GM12878 (cell line): ENCODE measurements around the gene KHDRBS1. TPM values are rescaled to one million over a fixed set of nuclear protein-coding genes. Genes with fewer than 3 reads are reported as not detected.

Source experiments
- ASH2L ChIP-seq: fragments of 300-600, 200-600 bp; sonication (generic); IDR thresholded peaks from 2 replicates; pipeline ENCODE4 v1.6.1; 2017; ENCODE audit warnings: low read depth, mild to moderate bottlenecking, borderline replicate concordance
- BHLHE40 ChIP-seq, 2 experiments: fragments of 450-650 bp in 1 of 2; IDR thresholded peaks; 2 replicates each; pipeline ENCODE4 v1.6.1; 2011 to 2017; ENCODE audit warnings: low read depth in 2 of 2, borderline replicate concordance in 1 of 2, improper control_type of control experiment in 1 of 2, low read length in 1 of 2, mild to moderate bottlenecking in 1 of 2
- CUX1 ChIP-seq: IDR thresholded peaks from 2 replicates; pipeline ENCODE4 v1.6.1; 2012; ENCODE audit warnings: improper control_type of control experiment, low read depth, low read length; ENCODE audit not compliant: insufficient replicate concordance
- ESRRA ChIP-seq: IDR thresholded peaks from 2 replicates; pipeline ENCODE4 v1.6.1; 2012; ENCODE audit warnings: mild to moderate bottlenecking, low read length, improper control_type of control experiment
- JUND ChIP-seq: IDR thresholded peaks from 2 replicates; pipeline ENCODE4 v1.6.1; 2012; ENCODE audit warnings: low read depth, mild to moderate bottlenecking, low read length, improper control_type of control experiment, moderate library complexity
- KLF5 ChIP-seq: fragments of 450-650 bp; IDR thresholded peaks from 2 replicates; pipeline ENCODE4 v1.6.1; 2014; ENCODE audit warnings: mild to moderate bottlenecking; ENCODE audit not compliant: partially characterized antibody
- NBN ChIP-seq: fragments of 450-650 bp; IDR thresholded peaks from 2 replicates; pipeline ENCODE4 v1.6.1; 2016
- NFIC ChIP-seq: IDR thresholded peaks from 2 replicates; pipeline ENCODE4 v1.6.1; 2012; ENCODE audit warnings: low read depth, mild to moderate bottlenecking, inconsistent platforms, low read length, moderate library complexity
- NFYB ChIP-seq: IDR thresholded peaks from 2 replicates; pipeline ENCODE4 v1.6.1; 2011; ENCODE audit warnings: low read depth, mild to moderate bottlenecking, low read length, improper control_type of control experiment, moderate library complexity; ENCODE audit not compliant: insufficient read depth
- NR2F1 ChIP-seq: fragments of 450-650 bp; conservative IDR thresholded peaks from 2 replicates; pipeline ENCODE4 v1.6.1; 2017; ENCODE audit warnings: mild to moderate bottlenecking
- SIX5 ChIP-seq: IDR thresholded peaks from 2 replicates; pipeline ENCODE4 v1.6.1; 2011; ENCODE audit warnings: mild to moderate bottlenecking, low read depth, low read length, moderate library complexity; ENCODE audit not compliant: severe bottlenecking
- SUZ12 ChIP-seq: fragments of 200-600 bp; sonication (generic); IDR thresholded peaks from one replicate; pipeline ENCODE4 v1.6.1; 2018; ENCODE audit warnings: antibody characterized with exemption, mild to moderate bottlenecking; ENCODE audit not compliant: unreplicated experiment
- ZNF207 ChIP-seq: fragments of 450-650 bp; IDR thresholded peaks from 2 replicates; pipeline ENCODE4 v1.6.1; 2014; ENCODE audit warnings: antibody characterized with exemption, mild to moderate bottlenecking, borderline replicate concordance
- ZNF384 ChIP-seq: IDR thresholded peaks from 2 replicates; pipeline ENCODE4 v1.6.1; 2012; ENCODE audit warnings: low read depth, mild to moderate bottlenecking, low read length, improper control_type of control experiment, borderline replicate concordance
- polyA plus RNA-seq, 11 experiments: library from polyadenylated mRNA; depleted of rRNA in 4 of 11; unstranded in 6 of 11; stranded (reverse) in 5 of 11; fragments of >200 nt; fragmentation: Nextera tagmentation in 4 of 11; fragmentation: Illumina TruSeq in 1 of 11; extraction: Ambion mirVana in 4 of 11; extraction: Trizol in 1 of 11; gene quantifications; 1 replicate in 1 of 11; 2 replicates in 10 of 11; pipeline versions ENCODE4 v1.2.1 to v1.2.3, GENCODE V29; 2011 to 2016; ENCODE audit warnings: inconsistent platforms in 2 of 11, missing spikeins in 2 of 11, low read depth in 1 of 11
- total RNA-seq, 4 experiments: library from RNA; depleted of rRNA in 3 of 4; stranded (reverse); fragments of >200 nt in 3 of 4; fragmentation: Illumina TruSeq in 1 of 4; extraction: Trizol in 1 of 4; gene quantifications; 2 replicates each; pipeline versions ENCODE4 v1.2.1 to v1.2.3, GENCODE V29; 2013 to 2021
- TF ChIP-seq, protein P1 (sequence below): fragments of 450-650 bp; IDR thresholded peaks from 2 replicates; pipeline ENCODE4 v1.6.1; 2017; ENCODE audit warnings: mild to moderate bottlenecking, moderate library complexity
- TF ChIP-seq, protein P2 (sequence below): fragments of 450-650 bp; IDR thresholded peaks from 2 replicates; pipeline ENCODE4 v1.6.1; 2016; ENCODE audit warnings: mild to moderate bottlenecking

Gene KHDRBS1
- total and polyA plus RNA-seq, 10 of the 15 experiments (the other 5 are each of a cell fraction or from before 2014, with no cell fraction given) = 42.5 to 204 (median 96.0) TPM

DNA sequence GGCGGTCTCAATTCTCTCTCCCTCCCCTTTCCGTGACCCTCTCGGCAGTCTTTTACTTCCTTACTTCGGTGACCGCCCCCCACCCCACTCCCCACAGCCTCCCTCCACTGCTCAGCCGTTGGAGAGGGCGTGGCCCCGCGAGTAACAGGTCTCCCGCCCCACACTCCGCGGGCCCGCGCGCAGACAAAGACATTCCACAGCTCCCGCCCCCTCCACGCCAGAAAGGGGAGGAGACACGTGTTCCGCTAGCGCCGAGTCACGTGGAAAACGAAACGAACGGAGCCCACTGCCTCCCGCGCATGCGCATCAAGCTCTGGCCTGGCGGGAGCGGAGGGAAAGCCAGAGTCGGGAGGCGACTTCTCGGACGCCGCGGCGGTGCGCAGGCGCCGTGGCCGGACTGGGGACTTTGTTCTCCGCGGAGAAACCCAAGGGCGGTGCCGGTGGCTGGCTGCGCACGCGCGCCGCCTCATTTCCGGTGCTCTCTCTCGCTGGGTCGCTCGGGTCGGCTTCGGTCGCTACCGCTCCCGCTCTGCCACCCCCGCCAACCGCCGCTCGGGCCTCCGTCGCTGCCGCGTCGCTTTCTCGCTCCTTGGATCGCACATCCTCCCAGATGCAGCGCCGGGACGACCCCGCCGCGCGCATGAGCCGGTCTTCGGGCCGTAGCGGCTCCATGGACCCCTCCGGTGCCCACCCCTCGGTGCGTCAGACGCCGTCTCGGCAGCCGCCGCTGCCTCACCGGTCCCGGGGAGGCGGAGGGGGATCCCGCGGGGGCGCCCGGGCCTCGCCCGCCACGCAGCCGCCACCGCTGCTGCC, at the start of gene KHDRBS1 (continued):
- TF ChIP-seq, protein P1, sequence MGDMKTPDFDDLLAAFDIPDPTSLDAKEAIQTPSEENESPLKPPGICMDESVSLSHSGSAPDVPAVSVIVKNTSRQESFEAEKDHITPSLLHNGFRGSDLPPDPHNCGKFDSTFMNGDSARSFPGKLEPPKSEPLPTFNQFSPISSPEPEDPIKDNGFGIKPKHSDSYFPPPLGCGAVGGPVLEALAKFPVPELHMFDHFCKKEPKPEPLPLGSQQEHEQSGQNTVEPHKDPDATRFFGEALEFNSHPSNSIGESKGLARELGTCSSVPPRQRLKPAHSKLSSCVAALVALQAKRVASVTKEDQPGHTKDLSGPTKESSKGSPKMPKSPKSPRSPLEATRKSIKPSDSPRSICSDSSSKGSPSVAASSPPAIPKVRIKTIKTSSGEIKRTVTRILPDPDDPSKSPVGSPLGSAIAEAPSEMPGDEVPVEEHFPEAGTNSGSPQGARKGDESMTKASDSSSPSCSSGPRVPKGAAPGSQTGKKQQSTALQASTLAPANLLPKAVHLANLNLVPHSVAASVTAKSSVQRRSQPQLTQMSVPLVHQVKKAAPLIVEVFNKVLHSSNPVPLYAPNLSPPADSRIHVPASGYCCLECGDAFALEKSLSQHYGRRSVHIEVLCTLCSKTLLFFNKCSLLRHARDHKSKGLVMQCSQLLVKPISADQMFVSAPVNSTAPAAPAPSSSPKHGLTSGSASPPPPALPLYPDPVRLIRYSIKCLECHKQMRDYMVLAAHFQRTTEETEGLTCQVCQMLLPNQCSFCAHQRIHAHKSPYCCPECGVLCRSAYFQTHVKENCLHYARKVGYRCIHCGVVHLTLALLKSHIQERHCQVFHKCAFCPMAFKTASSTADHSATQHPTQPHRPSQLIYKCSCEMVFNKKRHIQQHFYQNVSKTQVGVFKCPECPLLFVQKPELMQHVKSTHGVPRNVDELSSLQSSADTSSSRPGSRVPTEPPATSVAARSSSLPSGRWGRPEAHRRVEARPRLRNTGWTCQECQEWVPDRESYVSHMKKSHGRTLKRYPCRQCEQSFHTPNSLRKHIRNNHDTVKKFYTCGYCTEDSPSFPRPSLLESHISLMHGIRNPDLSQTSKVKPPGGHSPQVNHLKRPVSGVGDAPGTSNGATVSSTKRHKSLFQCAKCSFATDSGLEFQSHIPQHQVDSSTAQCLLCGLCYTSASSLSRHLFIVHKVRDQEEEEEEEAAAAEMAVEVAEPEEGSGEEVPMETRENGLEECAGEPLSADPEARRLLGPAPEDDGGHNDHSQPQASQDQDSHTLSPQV = no peak
- TF ChIP-seq ZNF384 = no peak
- TF ChIP-seq NFIC = no peak
- TF ChIP-seq, protein P2, sequence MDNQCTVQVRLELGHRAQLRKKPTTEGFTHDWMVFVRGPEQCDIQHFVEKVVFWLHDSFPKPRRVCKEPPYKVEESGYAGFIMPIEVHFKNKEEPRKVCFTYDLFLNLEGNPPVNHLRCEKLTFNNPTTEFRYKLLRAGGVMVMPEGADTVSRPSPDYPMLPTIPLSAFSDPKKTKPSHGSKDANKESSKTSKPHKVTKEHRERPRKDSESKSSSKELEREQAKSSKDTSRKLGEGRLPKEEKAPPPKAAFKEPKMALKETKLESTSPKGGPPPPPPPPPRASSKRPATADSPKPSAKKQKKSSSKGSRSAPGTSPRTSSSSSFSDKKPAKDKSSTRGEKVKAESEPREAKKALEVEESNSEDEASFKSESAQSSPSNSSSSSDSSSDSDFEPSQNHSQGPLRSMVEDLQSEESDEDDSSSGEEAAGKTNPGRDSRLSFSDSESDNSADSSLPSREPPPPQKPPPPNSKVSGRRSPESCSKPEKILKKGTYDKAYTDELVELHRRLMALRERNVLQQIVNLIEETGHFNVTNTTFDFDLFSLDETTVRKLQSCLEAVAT = no peak
- peak; percentile 88 to 91 for TF ChIP-seq BHLHE40 (IDR thresholded peaks at IDR 0.05; ENCODE audit: borderline replicate concordance in 1 of 2, low read depth in 2 of 2, low read length in 1 of 2)
- 0 out of 2 replicates have a peak, but pooled peaks have one; percentile 71 for TF ChIP-seq ESRRA
- peak; percentile 38; the same call in 1 of the 2 replicates for TF ChIP-seq NFYB
- peak; percentile 66; the same call in 1 of the 2 replicates for TF ChIP-seq NBN
- 0 out of 2 replicates have a peak, but pooled peaks have one; percentile 7 for TF ChIP-seq JUND
- TF ChIP-seq SIX5 = no peak
- no peak; the same call in 1 of the 2 replicates for TF ChIP-seq ZNF207
- TF ChIP-seq SUZ12 = no peak
- no peak for TF ChIP-seq CUX1
- TF ChIP-seq NR2F1 = peak; percentile 92
- no peak for TF ChIP-seq KLF5
- TF ChIP-seq ASH2L = no peak
